ENCODE results near the gene KAT8. TPM values are rescaled to one million over a fixed set of nuclear protein-coding genes. Genes with fewer than 3 reads are reported as not detected.

The KAT8 gene
- total and polyA plus RNA-seq, 10 of the 15 experiments (the other 5 are each of a cell fraction or from before 2014, with no cell fraction given) = 5.5 to 55.8 (median 39.6) TPM

DNA sequence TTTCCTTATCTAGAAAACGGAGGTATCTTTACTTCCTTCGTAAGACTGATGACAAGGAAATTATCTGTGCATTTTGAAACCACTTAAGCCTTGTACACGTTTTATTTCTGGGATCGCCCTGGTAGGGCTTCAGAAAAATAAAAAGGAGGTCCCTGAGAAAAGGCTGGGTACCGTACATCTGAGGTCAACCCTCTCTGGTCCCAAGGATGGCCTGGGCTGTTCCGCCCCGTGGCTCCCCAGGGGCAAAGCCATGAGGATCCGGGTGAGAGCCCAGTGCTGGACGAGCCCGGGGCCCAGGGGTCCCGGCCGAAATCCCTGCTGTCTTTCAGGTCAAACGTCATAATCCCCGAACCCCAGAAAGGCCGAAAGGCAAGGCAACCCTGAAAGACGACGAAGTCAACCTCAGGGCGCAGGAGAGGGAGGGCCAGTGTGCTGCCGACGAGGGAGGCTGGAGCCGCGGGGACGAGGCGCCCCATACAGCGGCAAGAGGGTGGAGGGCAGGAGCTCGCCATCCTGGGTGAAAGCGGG, 61.8 kb downstream of the KAT8 start (continued):
- TF ChIP-seq ZNF622 (IDR thresholded peaks at IDR 0.05) (no peak), SRF (IDR thresholded peaks at IDR 0.05; ENCODE audit: low read depth in 2 of 2, low read length in 2 of 2) (no peak), PML (IDR thresholded peaks at IDR 0.05; ENCODE audit: low read length) (no peak), POU2F2 (IDR thresholded peaks at IDR 0.05; ENCODE audit: borderline replicate concordance, low read depth, low read length) (peak; percentile 61; the same call in 2 of the 3 replicates), HCFC1 (IDR thresholded peaks at IDR 0.05; ENCODE audit: low read length) (no peak), POLR2A (IDR thresholded peaks at IDR 0.05; ENCODE audit: low read depth, low read length) (no peak), NBN (IDR thresholded peaks at IDR 0.05) (peak; percentile 2; the same call in 1 of the 2 replicates), NR2C2 (IDR thresholded peaks at IDR 0.05; ENCODE audit: borderline replicate concordance, control insufficient read depth, insufficient read length, low read depth) (no peak), GATAD2B (conservative IDR thresholded peaks at IDR 0.05; ENCODE audit: low read depth) (0 out of 2 replicates have a peak, but pooled peaks have one; percentile 21), ZNF217 (IDR thresholded peaks at IDR 0.05) (no peak), MEF2B (IDR thresholded peaks at IDR 0.05; ENCODE audit: partially characterized antibody, poor library complexity, severe bottlenecking) (no peak), SREBF1 (IDR thresholded peaks at IDR 0.05; ENCODE audit: low read length) (no peak), IKZF2 (IDR thresholded peaks at IDR 0.05) (peak in 1 of 2 experiments; percentile 71; a peak in 2 of 4 replicates), ZZZ3 (IDR thresholded peaks at IDR 0.05; ENCODE audit: control insufficient read depth, insufficient read length, low read depth) (no peak), ZBED1 (IDR thresholded peaks at IDR 0.05; ENCODE audit: borderline replicate concordance) (no peak)
- TF ChIP-seq, protein P1, sequence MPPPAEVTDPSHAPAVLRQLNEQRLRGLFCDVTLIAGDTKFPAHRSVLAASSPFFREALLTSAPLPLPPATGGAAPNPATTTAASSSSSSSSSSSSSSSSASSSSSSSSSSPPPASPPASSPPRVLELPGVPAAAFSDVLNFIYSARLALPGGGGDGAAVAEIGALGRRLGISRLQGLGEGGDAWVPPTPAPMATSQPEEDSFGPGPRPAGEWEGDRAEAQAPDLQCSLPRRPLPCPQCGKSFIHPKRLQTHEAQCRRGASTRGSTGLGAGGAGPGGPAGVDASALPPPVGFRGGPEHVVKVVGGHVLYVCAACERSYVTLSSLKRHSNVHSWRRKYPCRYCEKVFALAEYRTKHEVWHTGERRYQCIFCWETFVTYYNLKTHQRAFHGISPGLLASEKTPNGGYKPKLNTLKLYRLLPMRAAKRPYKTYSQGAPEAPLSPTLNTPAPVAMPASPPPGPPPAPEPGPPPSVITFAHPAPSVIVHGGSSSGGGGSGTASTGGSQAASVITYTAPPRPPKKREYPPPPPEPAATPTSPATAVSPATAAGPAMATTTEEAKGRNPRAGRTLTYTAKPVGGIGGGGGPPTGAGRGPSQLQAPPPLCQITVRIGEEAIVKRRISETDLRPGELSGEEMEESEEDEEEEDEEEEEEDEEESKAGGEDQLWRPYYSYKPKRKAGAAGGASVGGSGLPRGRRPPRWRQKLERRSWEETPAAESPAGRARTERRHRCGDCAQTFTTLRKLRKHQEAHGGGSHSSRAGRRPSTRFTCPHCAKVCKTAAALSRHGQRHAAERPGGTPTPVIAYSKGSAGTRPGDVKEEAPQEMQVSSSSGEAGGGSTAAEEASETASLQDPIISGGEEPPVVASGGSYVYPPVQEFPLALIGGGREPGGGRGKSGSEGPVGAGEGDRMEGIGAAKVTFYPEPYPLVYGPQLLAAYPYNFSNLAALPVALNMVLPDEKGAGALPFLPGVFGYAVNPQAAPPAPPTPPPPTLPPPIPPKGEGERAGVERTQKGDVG (CRISPR knock-in tag; IDR thresholded peaks at IDR 0.05) = no peak
- TF ChIP-seq, protein P2, sequence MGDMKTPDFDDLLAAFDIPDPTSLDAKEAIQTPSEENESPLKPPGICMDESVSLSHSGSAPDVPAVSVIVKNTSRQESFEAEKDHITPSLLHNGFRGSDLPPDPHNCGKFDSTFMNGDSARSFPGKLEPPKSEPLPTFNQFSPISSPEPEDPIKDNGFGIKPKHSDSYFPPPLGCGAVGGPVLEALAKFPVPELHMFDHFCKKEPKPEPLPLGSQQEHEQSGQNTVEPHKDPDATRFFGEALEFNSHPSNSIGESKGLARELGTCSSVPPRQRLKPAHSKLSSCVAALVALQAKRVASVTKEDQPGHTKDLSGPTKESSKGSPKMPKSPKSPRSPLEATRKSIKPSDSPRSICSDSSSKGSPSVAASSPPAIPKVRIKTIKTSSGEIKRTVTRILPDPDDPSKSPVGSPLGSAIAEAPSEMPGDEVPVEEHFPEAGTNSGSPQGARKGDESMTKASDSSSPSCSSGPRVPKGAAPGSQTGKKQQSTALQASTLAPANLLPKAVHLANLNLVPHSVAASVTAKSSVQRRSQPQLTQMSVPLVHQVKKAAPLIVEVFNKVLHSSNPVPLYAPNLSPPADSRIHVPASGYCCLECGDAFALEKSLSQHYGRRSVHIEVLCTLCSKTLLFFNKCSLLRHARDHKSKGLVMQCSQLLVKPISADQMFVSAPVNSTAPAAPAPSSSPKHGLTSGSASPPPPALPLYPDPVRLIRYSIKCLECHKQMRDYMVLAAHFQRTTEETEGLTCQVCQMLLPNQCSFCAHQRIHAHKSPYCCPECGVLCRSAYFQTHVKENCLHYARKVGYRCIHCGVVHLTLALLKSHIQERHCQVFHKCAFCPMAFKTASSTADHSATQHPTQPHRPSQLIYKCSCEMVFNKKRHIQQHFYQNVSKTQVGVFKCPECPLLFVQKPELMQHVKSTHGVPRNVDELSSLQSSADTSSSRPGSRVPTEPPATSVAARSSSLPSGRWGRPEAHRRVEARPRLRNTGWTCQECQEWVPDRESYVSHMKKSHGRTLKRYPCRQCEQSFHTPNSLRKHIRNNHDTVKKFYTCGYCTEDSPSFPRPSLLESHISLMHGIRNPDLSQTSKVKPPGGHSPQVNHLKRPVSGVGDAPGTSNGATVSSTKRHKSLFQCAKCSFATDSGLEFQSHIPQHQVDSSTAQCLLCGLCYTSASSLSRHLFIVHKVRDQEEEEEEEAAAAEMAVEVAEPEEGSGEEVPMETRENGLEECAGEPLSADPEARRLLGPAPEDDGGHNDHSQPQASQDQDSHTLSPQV (IDR thresholded peaks at IDR 0.05) = no peak
- TF ChIP-seq, protein P3, sequence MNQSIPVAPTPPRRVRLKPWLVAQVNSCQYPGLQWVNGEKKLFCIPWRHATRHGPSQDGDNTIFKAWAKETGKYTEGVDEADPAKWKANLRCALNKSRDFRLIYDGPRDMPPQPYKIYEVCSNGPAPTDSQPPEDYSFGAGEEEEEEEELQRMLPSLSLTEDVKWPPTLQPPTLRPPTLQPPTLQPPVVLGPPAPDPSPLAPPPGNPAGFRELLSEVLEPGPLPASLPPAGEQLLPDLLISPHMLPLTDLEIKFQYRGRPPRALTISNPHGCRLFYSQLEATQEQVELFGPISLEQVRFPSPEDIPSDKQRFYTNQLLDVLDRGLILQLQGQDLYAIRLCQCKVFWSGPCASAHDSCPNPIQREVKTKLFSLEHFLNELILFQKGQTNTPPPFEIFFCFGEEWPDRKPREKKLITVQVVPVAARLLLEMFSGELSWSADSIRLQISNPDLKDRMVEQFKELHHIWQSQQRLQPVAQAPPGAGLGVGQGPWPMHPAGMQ (IDR thresholded peaks at IDR 0.05; ENCODE audit: borderline replicate concordance) = no peak
- TF ChIP-seq, protein P4, sequence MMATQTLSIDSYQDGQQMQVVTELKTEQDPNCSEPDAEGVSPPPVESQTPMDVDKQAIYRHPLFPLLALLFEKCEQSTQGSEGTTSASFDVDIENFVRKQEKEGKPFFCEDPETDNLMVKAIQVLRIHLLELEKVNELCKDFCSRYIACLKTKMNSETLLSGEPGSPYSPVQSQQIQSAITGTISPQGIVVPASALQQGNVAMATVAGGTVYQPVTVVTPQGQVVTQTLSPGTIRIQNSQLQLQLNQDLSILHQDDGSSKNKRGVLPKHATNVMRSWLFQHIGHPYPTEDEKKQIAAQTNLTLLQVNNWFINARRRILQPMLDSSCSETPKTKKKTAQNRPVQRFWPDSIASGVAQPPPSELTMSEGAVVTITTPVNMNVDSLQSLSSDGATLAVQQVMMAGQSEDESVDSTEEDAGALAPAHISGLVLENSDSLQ (IDR thresholded peaks at IDR 0.05) = peak; percentile 17; the same call in 1 of the 2 replicates
- TF ChIP-seq, protein P5, sequence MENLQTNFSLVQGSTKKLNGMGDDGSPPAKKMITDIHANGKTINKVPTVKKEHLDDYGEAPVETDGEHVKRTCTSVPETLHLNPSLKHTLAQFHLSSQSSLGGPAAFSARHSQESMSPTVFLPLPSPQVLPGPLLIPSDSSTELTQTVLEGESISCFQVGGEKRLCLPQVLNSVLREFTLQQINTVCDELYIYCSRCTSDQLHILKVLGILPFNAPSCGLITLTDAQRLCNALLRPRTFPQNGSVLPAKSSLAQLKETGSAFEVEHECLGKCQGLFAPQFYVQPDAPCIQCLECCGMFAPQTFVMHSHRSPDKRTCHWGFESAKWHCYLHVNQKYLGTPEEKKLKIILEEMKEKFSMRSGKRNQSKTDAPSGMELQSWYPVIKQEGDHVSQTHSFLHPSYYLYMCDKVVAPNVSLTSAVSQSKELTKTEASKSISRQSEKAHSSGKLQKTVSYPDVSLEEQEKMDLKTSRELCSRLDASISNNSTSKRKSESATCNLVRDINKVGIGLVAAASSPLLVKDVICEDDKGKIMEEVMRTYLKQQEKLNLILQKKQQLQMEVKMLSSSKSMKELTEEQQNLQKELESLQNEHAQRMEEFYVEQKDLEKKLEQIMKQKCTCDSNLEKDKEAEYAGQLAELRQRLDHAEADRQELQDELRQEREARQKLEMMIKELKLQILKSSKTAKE (IDR thresholded peaks at IDR 0.05; ENCODE audit: low read depth, poor library complexity, severe bottlenecking) = no peak

Data from GM12878 (cell line).